SW 1271 (cell line): ENCODE measurements around the gene ACTA2.
A peak's percentile ranks its signal among the peaks of the same experiment; 100 is the strongest.
"Not testable (repeated sequence)": the region's sequence is repeated elsewhere in the genome, so short reads cannot be mapped to it uniquely, and the experiment has no call there.

Source experiments
- DNase-seq, 2 experiments: peaks; one replicate each; lab custom pipeline; 2025; lab: John Stamatoyannopoulos, UW

ACTA2 gene

DNA sequence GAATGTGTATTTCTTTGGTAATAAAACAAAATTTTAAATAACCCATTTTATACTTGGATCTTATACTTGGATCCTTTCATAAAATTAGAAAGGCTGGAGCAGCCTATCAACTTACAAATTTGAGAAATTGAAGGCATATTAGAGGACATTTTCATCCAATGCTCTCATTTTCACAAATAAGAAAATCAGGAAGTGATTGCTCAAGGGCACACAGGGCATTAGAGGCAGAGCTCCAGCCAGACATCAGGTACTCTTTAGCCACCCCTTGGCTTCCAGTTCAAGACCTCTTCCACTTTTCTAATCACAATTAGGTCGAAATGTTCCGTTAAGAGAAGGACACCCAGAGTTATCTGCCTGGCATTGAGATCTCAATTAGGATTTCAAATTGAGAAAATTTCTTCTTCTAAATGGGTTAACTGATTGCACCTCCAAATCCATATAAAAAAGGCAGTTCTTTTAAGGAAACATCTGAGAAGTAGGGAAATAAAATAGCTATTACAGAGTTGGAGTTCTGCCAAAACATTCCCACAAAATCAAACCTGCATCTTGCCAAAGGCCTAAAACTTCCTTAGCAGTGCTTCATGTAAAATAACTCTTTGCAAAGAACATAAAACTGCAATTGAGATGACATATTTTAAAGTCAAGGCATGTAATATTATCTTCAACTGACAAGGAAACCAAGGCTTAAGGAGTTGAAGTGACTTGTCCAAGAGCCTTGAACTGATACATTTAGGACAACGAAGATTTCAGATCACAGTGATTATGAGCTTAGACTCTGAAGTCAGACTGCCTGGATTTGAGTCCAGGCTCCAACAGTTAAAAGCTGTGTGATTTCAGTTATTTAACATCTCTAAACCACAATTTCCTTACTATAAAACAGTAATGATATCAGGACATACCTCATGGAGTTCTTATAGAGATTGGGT is 2.4 kb downstream of the ACTA2 start:
- DNase-seq, result no peak

GRCh38 chr10:88949051-88949450 is 3.5 kb downstream of the ACTA2 start:
- no peak for DNase-seq

GRCh38 chr10:88946965-88947590 is 5.5 kb downstream of the ACTA2 start:
- no peak for DNase-seq

DNA sequence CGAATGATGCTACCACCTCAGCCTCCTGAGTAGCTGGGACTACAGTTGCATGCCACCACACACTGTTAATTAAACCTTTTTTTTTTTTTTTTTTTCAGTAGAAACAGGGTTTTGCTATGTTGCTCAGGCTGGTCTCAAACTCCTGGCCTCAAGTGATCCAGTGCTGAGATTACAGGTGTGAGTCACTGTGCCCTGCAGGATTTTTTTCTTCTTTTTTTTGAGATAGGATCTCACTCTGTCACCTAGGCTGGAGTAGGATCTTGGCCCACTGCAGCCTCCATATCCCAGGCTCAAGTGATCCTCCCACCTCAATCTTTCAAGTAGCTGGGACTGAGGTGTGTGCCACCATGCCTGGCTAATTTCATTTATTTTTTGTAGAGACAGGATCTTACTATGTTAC is 6.4 kb downstream of the ACTA2 start:
- no peak for DNase-seq

GRCh38 chr10:88944813-88945212 is 7.8 kb downstream of the ACTA2 start:
- no peak for DNase-seq

GRCh38 chr10:88943778-88944177 is 8.8 kb downstream of the ACTA2 start:
- DNase-seq, result no peak

- DNase-seq, result no peak
Observed at GRCh38 chr10:88941026-88941425, 11.5 kb downstream of the ACTA2 start.

DNA sequence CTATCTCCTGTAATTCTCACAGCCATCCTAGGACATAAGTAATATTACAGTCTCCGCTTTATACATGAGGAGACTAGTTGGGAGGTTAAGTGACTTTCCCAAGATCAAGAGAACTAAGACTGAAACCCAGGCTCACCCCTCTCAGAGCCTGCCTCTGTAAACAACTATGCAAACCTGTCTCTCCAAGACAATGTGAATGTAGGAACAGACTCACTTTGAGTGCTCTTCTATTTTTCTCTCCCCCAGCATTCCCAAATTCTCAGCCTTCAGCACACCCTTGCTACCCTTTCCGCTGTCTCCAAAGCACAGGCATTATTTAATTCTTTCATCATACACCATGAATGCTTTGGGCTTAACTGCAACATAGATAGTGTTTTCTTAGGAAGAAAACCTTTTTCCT is 13.6 kb downstream of the ACTA2 start:
- no peak for DNase-seq

GRCh38 chr10:88938039-88938438 is 14.5 kb downstream of the ACTA2 start:
- DNase-seq, result no peak

GRCh38 chr10:88936656-88937055 is 15.9 kb downstream of the ACTA2 start:
- DNase-seq, result no peak

- peak in 1 of 2 experiments; percentile 59 for DNase-seq
Observed at GRCh38 chr10:88934900-88935672, 17.5 kb downstream of the ACTA2 start.

DNA sequence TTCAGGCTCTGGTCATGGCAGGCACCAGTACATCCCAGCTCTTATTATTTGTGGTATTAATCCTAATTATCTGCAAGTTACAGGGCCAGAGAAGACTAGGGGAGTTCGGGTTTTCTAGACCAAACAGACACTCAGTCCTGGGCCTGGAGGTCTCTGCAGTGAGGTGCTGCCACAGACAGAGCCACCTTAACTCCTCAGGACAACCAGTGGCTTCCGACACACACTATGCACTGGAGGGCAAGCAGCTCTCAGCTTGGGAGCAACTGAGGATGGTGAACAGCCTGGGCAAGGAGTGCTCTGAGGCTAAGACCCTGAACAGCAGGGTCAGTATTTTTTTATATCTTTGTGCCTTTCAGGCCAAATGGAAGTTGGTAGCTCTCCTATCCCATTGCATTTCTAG is 19.0 kb downstream of the ACTA2 start:
- DNase-seq, result no peak

DNA sequence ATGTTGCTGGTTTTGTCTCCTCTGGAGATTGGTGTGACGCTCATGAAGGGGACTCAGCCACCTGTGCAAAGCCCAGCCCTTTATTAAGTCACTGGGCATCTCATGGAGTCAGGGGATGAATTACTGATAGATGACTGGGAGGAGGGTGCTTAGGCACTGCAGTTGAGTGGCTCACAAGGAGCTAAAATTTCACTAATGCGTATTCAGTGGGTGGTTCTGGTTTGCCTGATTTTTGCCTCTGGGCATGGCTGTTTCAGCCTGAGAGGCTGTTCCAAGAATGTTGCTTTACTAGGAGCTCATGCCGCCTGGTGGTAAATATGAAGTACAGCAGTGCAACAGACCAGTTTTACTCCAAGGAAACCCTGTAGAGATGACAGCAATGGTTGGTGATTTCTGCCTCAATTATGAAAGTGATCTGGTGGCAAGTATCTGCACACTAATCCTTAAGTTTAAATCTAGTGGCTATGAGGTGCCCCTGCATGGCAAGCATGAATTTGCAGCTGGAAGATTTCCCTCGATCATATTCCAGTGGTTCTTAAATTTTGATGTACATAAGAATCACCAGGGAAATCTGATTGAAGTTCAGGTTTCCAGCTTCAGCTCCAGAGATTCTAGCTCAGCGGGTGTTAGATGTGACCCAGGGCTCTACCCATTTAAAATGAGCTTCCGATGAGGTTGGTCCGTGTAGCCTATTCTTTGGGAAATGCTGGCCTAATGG is 19.9 kb downstream of the ACTA2 start:
- DNase-seq, result peak in 1 of 2 experiments; percentile 66

DNA sequence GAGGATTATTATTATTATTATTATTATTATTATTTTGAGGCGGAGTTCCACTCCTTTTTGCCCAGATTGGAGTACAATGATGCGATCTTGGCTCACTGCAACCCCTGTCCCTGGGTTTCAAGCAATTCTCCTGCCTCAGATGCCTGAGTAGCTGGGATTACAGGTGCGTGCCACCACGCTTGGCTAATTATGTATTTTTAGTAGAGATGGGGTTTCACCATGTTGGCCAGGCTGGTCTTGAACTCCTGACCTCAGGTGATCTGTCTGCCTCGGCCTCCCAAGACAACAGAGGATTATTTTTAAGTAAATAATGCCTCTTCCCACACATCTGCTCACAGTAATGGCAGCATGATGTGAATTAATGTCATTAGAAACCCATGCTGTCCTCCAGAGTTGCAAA is 20.5 kb downstream of the ACTA2 start:
- DNase-seq, result not testable (repeated sequence)

DNA sequence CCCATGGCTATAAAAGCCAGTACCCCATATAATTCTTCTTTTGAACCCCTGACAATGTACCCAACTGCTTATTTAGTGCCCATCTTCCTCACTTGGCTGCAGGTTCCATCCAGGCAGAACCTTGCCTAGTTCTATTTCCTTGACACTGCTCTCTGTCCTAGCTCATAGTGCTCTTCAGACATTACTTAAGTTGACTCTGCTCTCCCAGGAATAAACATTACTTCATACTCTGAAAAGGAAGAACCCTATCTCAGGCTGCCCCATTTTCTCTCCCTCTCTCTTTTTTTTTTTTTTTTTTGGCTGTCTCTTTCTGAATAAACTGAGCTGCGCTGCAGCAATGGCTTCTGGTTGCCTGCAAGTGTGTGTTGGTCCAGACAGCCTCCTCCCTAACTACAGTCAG is 21.0 kb downstream of the ACTA2 start:
- no peak for DNase-seq

- no peak for DNase-seq
Observed at GRCh38 chr10:88928254-88928653, 24.3 kb downstream of the ACTA2 start.

DNA sequence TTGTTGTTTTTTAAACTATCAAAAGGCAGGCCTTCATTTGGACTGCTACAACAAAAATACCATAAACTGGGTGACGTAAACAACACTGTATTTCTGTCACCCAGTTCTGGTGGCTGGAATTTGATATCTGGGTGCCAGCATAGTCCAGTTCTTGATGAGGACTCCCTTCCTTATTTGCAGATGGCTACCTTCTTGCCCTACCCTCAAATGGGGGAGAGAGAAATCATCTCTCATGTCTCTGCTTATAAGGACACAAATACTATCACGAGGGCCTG is 25.2 kb downstream of the ACTA2 start:
- DNase-seq, result no peak

DNA sequence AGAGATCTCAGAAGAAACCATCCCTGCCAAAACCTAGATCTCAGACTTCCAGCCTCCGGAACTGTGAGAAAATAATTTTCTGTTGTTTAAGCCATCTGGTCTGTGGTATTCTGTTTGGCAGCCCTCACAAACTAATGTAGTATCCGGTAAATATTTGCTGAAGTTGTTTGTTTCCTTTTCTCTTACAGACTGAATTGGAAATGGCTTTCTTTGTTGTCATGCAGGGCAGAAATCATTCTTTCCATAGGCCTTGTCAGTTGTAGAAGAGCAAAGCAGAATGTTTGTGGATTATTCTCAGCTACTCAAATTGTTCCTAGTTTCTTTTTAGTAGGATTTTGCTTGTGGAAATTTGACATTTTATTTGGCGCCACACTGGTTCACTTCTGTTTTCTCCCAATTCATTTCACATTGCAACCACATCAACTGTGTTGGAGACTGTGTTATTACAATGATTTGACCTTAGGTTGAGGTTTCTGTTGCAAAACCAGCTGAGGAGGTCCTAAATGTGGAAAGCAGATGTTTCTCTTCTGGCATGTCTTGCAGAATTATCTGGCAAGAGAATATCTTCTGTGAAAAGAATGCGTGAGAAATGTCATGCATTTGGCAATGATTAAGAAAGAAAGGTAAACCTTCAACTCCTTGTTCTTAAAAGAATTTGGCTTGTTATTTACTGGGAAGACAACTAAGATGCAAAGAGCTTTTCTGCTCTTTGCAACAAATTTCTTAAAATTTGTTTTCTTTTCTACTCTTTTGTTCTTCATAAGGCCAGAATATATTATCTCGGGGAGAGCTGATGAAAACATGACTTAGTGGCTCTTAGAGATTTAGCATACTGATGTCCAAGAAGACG is 25.8 kb downstream of the ACTA2 start:
- DNase-seq, result no peak

GRCh38 chr10:88923520-88923919 is 29.1 kb downstream of the ACTA2 start:
- DNase-seq, result no peak

- no peak for DNase-seq
Observed at GRCh38 chr10:88922041-88922440, 30.5 kb downstream of the ACTA2 start.

- no peak for DNase-seq
Observed at GRCh38 chr10:88920986-88921593, 31.5 kb downstream of the ACTA2 start.
